HEK293 (cell line): Measurements from ENCODE around the gene CLIC4.

Experiments used
- CTCF ChIA-PET: fragments of 350-600 bp; formaldehyde crosslinking; extraction: SDS; loops from one replicate; lab custom pipeline; 2021; ENCODE audit warnings: antibody characterized with exemption; lab: Yijun Ruan, JAX
- POLR2A ChIA-PET: fragments of 300-600 bp; formaldehyde crosslinking; extraction: SDS; loops from one replicate; lab custom pipeline; 2020; ENCODE audit warnings: antibody characterized with exemption, inconsistent platforms; lab: Yijun Ruan, JAX
- H3K27ac ChIP-seq: fragments of 200-500 bp; sonication (Bioruptor generic); 2 replicates; pipeline ENCODE4 v1.5.1; 2014; ENCODE audit warnings: low read depth, low read length, control low read depth, inconsistent platforms; ENCODE audit errors: extremely low read depth
- H3K36me3 ChIP-seq, 2 experiments: fragments of 200-500 bp in 1 of 2; sonication (Bioruptor generic) in 1 of 2; 1 replicate in 1 of 2; 2 replicates in 1 of 2; pipeline ENCODE4 v1.5.1; 2014 to 2017; ENCODE audit warnings: inconsistent platforms in 2 of 2, low read length in 2 of 2; ENCODE audit not compliant: control insufficient read depth in 2 of 2, insufficient read depth in 1 of 2
- H3K4me1 ChIP-seq: fragments of 200-500 bp; sonication (Bioruptor generic); 2 replicates; pipeline ENCODE4 v1.5.1; 2014; ENCODE audit warnings: mild to moderate bottlenecking, low read length, inconsistent platforms; ENCODE audit not compliant: control insufficient read depth, insufficient read depth
- H3K4me3 ChIP-seq: 2 replicates; pipeline ENCODE4 v1.5.1; 2011; ENCODE audit warnings: low read depth, mild to moderate bottlenecking, control low read depth, low read length, moderate library complexity
- H3K9me3 ChIP-seq: fragments of 200-500 bp; sonication (Bioruptor generic); 2 replicates; pipeline ENCODE4 v1.5.1; 2014; ENCODE audit warnings: low read depth, low read length, inconsistent platforms; ENCODE audit not compliant: control insufficient read depth, insufficient read depth
- BCL11B ChIP-seq: fragments of 450-650 bp; formaldehyde crosslinking; IDR thresholded peaks from 2 replicates; pipeline ENCODE4 v1.5.1; 2016; ENCODE audit warnings: low read depth, missing biosample characterization, missing genetic modification characterization
- ZBTB20 ChIP-seq: fragments of 450-650 bp; formaldehyde crosslinking; IDR thresholded peaks from 2 replicates; pipeline ENCODE4 v1.5.1; 2016; ENCODE audit warnings: missing biosample characterization, missing genetic modification characterization
- ZBTB48 ChIP-seq: fragments of 450-650 bp; formaldehyde crosslinking; IDR thresholded peaks from 2 replicates; pipeline ENCODE4 v1.5.1; 2016; ENCODE audit warnings: missing biosample characterization, missing genetic modification characterization
- ZNF146 ChIP-seq: fragments of 450-650 bp; formaldehyde crosslinking; IDR thresholded peaks from 2 replicates; pipeline ENCODE4 v1.5.1; 2016; ENCODE audit warnings: missing biosample characterization, missing genetic modification characterization
- ZNF169 ChIP-seq: fragments of 450-650 bp; formaldehyde crosslinking; IDR thresholded peaks from 2 replicates; pipeline ENCODE4 v1.5.1; 2016; ENCODE audit warnings: missing biosample characterization, missing genetic modification characterization
- ZNF2 ChIP-seq: fragments of 450-650 bp; formaldehyde crosslinking; IDR thresholded peaks from 2 replicates; pipeline ENCODE4 v1.5.1; 2016; ENCODE audit warnings: missing biosample characterization, missing genetic modification characterization
- ZNF223 ChIP-seq: fragments of 450-650 bp; formaldehyde crosslinking; IDR thresholded peaks from 2 replicates; pipeline ENCODE4 v1.5.1; 2016; ENCODE audit warnings: missing biosample characterization, missing genetic modification characterization
- ZNF366 ChIP-seq: fragments of 450-650 bp; formaldehyde crosslinking; conservative IDR thresholded peaks from 2 replicates; pipeline ENCODE4 v1.5.1; 2016; ENCODE audit warnings: missing biosample characterization, missing genetic modification characterization
- ZNF37A ChIP-seq: fragments of 450-650 bp; IDR thresholded peaks from 2 replicates; pipeline ENCODE4 v1.5.1; 2018; ENCODE audit warnings: missing biosample characterization, missing genetic modification characterization
- ZNF544 ChIP-seq: fragments of 450-650 bp; formaldehyde crosslinking; IDR thresholded peaks from 2 replicates; pipeline ENCODE4 v1.5.0; 2017; ENCODE audit warnings: missing biosample characterization, missing genetic modification characterization
- ZNF654 ChIP-seq: fragments of 450-650 bp; formaldehyde crosslinking; IDR thresholded peaks from 2 replicates; pipeline ENCODE4 v1.5.1; 2016; ENCODE audit warnings: low read depth, missing biosample characterization, missing genetic modification characterization
- ZNF677 ChIP-seq: fragments of 450-650 bp; IDR thresholded peaks from 2 replicates; pipeline ENCODE4 v1.5.0; 2018; ENCODE audit warnings: missing biosample characterization, mild to moderate bottlenecking, missing genetic modification characterization, moderate library complexity
- ZNF843 ChIP-seq: fragments of 450-650 bp; formaldehyde crosslinking; IDR thresholded peaks from 2 replicates; pipeline ENCODE4 v1.5.1; 2016; ENCODE audit warnings: missing biosample characterization, missing genetic modification characterization
- TF ChIP-seq, protein P1 (sequence below): fragments of 450-650 bp; formaldehyde crosslinking; IDR thresholded peaks from 2 replicates; pipeline ENCODE4 v1.5.1; 2016; ENCODE audit warnings: missing biosample characterization, missing genetic modification characterization
- TF ChIP-seq, protein P2 (sequence below): fragments of 450-650 bp; formaldehyde crosslinking; IDR thresholded peaks from 2 replicates; pipeline ENCODE4 v1.5.1; 2017; ENCODE audit warnings: missing biosample characterization, missing genetic modification characterization
- TF ChIP-seq, protein P3 (sequence below): fragments of 450-650 bp; formaldehyde crosslinking; IDR thresholded peaks from 2 replicates; pipeline ENCODE4 v1.5.1; 2016; ENCODE audit warnings: missing biosample characterization, missing genetic modification characterization
- TF ChIP-seq, protein P4 (sequence below): IDR thresholded peaks from 2 replicates; pipeline ENCODE4 v1.6.1; 2011; ENCODE audit warnings: mild to moderate bottlenecking, low read depth, low read length, borderline replicate concordance
- TF ChIP-seq, protein P5 (sequence below): fragments of 450-650 bp; formaldehyde crosslinking; IDR thresholded peaks from 2 replicates; pipeline ENCODE4 v1.5.1; 2017; ENCODE audit warnings: missing biosample characterization, missing genetic modification characterization

CLIC4 gene

DNA sequence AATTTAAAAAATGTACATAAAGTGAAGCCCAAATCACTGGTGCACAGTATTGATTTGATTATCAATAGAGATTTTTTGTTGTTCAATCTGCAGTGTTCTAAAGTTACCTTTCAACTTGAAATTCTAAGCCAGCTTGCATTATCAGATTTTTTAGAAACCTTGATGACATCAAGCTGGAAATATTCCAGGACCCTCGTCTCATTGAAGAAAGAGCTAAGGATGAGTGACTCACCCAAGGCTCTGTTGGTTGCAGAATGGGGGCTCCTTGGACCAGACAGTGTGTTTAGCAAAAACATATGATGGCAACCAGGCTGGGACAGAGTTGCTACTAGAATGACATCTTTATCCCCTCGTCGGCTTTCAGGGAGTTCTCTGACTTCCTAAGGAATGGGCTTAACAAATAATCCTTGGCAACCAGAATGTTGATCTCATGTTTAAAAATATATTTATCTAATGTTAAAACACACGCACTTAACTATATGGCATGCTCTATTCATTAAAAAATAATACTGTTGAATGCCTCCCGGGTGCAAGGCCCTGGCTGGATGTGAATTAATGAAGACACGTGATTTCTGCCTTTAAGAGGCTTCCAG is 105.2 kb downstream of the CLIC4 start:
- CTCF ChIA-PET: interaction anchor here (0.6 to 4.3 kb wide), 16 partner anchors 9 to 769 kb away, joined by 3 to 39 read pairs (median 4); no protein-coding TSS in a partner anchor
- Histone ChIP-seq H3K4me1 (peaks cover 5% of the 10 kb centered on the region), H3K36me3 (no peaks in the 10 kb centered on the region), H3K27ac (no peak overlapping the region), H3K9me3 (no peaks in the 10 kb centered on the region), H3K4me3 (no peak overlapping the region)
- POLR2A ChIA-PET: interaction anchor here (0.7 kb wide), 1 partner anchor 365 kb away, joined by 6 read pairs; no protein-coding TSS in a partner anchor
- TF ChIP-seq ZNF843: no peak
- TF ChIP-seq ZBTB20 (tag by site-specific recombination): no peak
- TF ChIP-seq ZNF366: peak; percentile 30; the same call in 1 of the 2 replicates

DNA sequence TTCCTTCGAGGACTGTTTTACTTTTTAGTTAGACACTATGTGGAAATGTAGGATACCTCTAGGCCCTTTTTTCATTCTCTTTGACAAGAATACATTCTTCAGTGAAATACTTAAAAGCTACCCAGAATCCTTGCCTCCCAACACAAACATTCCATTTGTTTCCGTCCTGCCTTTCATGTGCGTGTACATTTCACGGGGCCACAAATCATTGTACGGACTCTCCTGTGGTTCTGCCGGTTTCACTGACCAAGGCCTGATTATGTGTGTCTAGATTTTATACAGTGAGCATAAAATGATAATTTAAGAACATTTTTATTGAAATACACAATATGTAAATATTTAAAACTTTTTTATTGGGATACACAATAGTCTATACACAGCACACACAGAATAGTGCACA is 108.4 kb downstream of the CLIC4 start:
- Histone ChIP-seq H3K36me3 (no peaks in the 10 kb centered on the region), H3K4me3 (no peak overlapping the region), H3K4me1 (peaks cover 5% of the 10 kb centered on the region), H3K27ac (no peak overlapping the region), H3K9me3 (no peaks in the 10 kb centered on the region)
- no peak for TF ChIP-seq ZNF677 (tag by site-specific recombination)
- TF ChIP-seq ZNF366: no peak
- no peak for TF ChIP-seq ZNF544 (tag by site-specific recombination)
- TF ChIP-seq BCL11B: no peak
- TF ChIP-seq ZNF169 (tag by site-specific recombination): no peak
- TF ChIP-seq, protein P1, sequence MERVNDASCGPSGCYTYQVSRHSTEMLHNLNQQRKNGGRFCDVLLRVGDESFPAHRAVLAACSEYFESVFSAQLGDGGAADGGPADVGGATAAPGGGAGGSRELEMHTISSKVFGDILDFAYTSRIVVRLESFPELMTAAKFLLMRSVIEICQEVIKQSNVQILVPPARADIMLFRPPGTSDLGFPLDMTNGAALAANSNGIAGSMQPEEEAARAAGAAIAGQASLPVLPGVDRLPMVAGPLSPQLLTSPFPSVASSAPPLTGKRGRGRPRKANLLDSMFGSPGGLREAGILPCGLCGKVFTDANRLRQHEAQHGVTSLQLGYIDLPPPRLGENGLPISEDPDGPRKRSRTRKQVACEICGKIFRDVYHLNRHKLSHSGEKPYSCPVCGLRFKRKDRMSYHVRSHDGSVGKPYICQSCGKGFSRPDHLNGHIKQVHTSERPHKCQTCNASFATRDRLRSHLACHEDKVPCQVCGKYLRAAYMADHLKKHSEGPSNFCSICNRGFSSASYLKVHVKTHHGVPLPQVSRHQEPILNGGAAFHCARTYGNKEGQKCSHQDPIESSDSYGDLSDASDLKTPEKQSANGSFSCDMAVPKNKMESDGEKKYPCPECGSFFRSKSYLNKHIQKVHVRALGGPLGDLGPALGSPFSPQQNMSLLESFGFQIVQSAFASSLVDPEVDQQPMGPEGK (tag by site-specific recombination): no peak
- TF ChIP-seq, protein P2, sequence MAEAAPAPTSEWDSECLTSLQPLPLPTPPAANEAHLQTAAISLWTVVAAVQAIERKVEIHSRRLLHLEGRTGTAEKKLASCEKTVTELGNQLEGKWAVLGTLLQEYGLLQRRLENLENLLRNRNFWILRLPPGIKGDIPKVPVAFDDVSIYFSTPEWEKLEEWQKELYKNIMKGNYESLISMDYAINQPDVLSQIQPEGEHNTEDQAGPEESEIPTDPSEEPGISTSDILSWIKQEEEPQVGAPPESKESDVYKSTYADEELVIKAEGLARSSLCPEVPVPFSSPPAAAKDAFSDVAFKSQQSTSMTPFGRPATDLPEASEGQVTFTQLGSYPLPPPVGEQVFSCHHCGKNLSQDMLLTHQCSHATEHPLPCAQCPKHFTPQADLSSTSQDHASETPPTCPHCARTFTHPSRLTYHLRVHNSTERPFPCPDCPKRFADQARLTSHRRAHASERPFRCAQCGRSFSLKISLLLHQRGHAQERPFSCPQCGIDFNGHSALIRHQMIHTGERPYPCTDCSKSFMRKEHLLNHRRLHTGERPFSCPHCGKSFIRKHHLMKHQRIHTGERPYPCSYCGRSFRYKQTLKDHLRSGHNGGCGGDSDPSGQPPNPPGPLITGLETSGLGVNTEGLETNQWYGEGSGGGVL: no peak
- no peak for TF ChIP-seq ZNF654
- ChIA-PET CTCF (interaction anchor here (0.6 to 1.5 kb wide), 4 partner anchors 18 to 252 kb away, joined by 3 to 7 read pairs (median 4); no protein-coding TSS in a partner anchor), POLR2A (no interaction called here)

DNA sequence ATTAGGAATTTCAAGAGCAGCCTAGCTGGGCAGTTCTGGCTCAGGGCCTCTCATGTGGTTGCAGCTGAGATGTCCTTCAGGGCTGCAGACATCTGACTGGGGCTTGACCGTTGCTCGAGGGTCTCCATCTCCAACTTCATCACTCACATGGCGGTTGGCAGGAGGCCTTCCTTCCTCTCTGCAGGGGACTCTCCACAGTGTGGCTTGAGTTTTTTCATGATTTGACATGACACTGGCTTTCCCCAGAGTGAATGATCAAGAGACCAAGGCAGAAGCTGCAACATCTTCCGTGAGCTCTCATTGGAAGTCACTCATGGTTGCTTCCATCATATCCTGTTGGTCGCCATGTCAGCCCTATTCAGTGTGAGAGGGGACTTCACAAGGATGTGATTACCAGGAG is 110.2 kb downstream of the CLIC4 start:
- POLR2A ChIA-PET: no interaction called here
- Histone ChIP-seq H3K4me3 (no peak overlapping the region), H3K36me3 (no peaks in the 10 kb centered on the region), H3K4me1 (no peaks in the 10 kb centered on the region), H3K27ac (no peak overlapping the region), H3K9me3 (no peaks in the 10 kb centered on the region)
- CTCF ChIA-PET: interaction anchor here (1.9 kb wide), 1 partner anchor 246 kb away, joined by 5 read pairs; no protein-coding TSS in a partner anchor
- TF ChIP-seq, protein P3, sequence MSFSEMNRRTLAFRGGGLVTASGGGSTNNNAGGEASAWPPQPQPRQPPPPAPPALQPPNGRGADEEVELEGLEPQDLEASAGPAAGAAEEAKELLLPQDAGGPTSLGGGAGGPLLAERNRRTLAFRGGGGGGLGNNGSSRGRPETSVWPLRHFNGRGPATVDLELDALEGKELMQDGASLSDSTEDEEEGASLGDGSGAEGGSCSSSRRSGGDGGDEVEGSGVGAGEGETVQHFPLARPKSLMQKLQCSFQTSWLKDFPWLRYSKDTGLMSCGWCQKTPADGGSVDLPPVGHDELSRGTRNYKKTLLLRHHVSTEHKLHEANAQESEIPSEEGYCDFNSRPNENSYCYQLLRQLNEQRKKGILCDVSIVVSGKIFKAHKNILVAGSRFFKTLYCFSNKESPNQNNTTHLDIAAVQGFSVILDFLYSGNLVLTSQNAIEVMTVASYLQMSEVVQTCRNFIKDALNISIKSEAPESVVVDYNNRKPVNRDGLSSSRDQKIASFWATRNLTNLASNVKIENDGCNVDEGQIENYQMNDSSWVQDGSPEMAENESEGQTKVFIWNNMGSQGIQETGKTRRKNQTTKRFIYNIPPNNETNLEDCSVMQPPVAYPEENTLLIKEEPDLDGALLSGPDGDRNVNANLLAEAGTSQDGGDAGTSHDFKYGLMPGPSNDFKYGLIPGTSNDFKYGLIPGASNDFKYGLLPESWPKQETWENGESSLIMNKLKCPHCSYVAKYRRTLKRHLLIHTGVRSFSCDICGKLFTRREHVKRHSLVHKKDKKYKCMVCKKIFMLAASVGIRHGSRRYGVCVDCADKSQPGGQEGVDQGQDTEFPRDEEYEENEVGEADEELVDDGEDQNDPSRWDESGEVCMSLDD (tag by site-specific recombination): no peak
- TF ChIP-seq ZBTB48 (tag by site-specific recombination): no peak
- TF ChIP-seq ZNF146 (tag by site-specific recombination): no peak
- TF ChIP-seq, protein P4, sequence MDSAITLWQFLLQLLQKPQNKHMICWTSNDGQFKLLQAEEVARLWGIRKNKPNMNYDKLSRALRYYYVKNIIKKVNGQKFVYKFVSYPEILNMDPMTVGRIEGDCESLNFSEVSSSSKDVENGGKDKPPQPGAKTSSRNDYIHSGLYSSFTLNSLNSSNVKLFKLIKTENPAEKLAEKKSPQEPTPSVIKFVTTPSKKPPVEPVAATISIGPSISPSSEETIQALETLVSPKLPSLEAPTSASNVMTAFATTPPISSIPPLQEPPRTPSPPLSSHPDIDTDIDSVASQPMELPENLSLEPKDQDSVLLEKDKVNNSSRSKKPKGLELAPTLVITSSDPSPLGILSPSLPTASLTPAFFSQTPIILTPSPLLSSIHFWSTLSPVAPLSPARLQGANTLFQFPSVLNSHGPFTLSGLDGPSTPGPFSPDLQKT: no peak
- TF ChIP-seq ZNF544 (tag by site-specific recombination): no peak
- no peak for TF ChIP-seq ZNF223 (tag by site-specific recombination)
- TF ChIP-seq, protein P2: no peak
- TF ChIP-seq, protein P5, sequence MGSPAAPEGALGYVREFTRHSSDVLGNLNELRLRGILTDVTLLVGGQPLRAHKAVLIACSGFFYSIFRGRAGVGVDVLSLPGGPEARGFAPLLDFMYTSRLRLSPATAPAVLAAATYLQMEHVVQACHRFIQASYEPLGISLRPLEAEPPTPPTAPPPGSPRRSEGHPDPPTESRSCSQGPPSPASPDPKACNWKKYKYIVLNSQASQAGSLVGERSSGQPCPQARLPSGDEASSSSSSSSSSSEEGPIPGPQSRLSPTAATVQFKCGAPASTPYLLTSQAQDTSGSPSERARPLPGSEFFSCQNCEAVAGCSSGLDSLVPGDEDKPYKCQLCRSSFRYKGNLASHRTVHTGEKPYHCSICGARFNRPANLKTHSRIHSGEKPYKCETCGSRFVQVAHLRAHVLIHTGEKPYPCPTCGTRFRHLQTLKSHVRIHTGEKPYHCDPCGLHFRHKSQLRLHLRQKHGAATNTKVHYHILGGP (tag by site-specific recombination): no peak
- no peak for TF ChIP-seq ZBTB20 (tag by site-specific recombination)
- TF ChIP-seq ZNF2 (tag by site-specific recombination): no peak
- no peak for TF ChIP-seq ZNF37A (tag by site-specific recombination)
